ENCODE measurements around the gene DNAJB4.

Gene DNAJB4

GRCh38 chr1:78004719-78005447 lies at the start of gene DNAJB4:
TSS of gene DNAJB4 (plus strand) at chr1:78004939. CDS start at chr1:78005111, 172 bp downstream.
- Histone ChIP-seq H3K36me3 (ENCODE audit: control insufficient read depth, insufficient read depth, low read length) (no peaks in the 10 kb centered on the region), H3K9ac (ENCODE audit: low read length) (peak within 1 kb of the TSS; percentile 82), H3K9me3 (ENCODE audit: control insufficient read depth, low read length) (no peaks in the 10 kb centered on the region), H3K4me3 (ENCODE audit: low read length) (peak within 1 kb of the TSS; percentile 65), H3K27me3 (ENCODE audit: control insufficient read depth, insufficient read depth, low read length) (no peaks in the 10 kb centered on the region), H3K4me1 (ENCODE audit: control insufficient read depth, insufficient read depth, low read length) (no peaks in the 10 kb centered on the region)

GRCh38 chr1:77955709-77956108 lies 49.0 kb upstream of the DNAJB4 start:
- no peak overlapping the region for H3K9ac ChIP-seq (ENCODE audit: low read length)
- H3K4me3 ChIP-seq (ENCODE audit: low read length), result no peak overlapping the region
- H3K36me3 ChIP-seq (ENCODE audit: control insufficient read depth, insufficient read depth, low read length), result no peaks in the 10 kb centered on the region
- H3K27me3 ChIP-seq (ENCODE audit: control insufficient read depth, insufficient read depth, low read length), result no peaks in the 10 kb centered on the region
- no peaks in the 10 kb centered on the region for H3K9me3 ChIP-seq (ENCODE audit: control insufficient read depth, low read length)
- no peaks in the 10 kb centered on the region for H3K4me1 ChIP-seq (ENCODE audit: control insufficient read depth, insufficient read depth, low read length)

DNA sequence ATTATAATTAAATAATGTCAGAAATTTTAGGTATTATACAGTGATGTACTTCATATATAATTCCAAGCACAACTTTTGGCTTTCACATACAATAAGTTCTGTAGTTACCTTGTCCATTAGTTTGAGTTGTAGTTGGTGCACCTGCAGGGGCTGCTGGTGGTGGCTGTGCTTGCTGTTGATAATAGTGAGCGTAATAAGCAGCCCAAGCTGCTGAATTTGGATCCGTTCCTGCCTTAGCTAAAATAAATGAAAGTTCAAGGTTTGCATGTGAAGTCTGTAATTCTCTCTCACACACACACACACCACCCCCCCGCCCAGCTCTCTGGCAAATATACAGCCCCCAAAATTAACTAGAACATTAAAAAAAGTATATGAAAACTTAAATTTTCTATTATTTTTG lies 48.3 kb upstream of the DNAJB4 start:
- Histone ChIP-seq H3K27me3 (ENCODE audit: control insufficient read depth, insufficient read depth, low read length) (no peaks in the 10 kb centered on the region), H3K9ac (ENCODE audit: low read length) (no peak overlapping the region), H3K4me1 (ENCODE audit: control insufficient read depth, insufficient read depth, low read length) (no peaks in the 10 kb centered on the region), H3K4me3 (ENCODE audit: low read length) (no peak overlapping the region), H3K36me3 (ENCODE audit: control insufficient read depth, insufficient read depth, low read length) (no peaks in the 10 kb centered on the region), H3K9me3 (ENCODE audit: control insufficient read depth, low read length) (no peaks in the 10 kb centered on the region)

GRCh38 chr1:77958391-77958790 lies 46.3 kb upstream of the DNAJB4 start:
- no peak overlapping the region for H3K4me3 ChIP-seq (ENCODE audit: low read length)
- no peaks in the 10 kb centered on the region for H3K36me3 ChIP-seq (ENCODE audit: control insufficient read depth, insufficient read depth, low read length)
- H3K9me3 ChIP-seq (ENCODE audit: control insufficient read depth, low read length), result no peaks in the 10 kb centered on the region
- no peaks in the 10 kb centered on the region for H3K27me3 ChIP-seq (ENCODE audit: control insufficient read depth, insufficient read depth, low read length)
- no peaks in the 10 kb centered on the region for H3K4me1 ChIP-seq (ENCODE audit: control insufficient read depth, insufficient read depth, low read length)
- H3K9ac ChIP-seq (ENCODE audit: low read length), result no peak overlapping the region

DNA sequence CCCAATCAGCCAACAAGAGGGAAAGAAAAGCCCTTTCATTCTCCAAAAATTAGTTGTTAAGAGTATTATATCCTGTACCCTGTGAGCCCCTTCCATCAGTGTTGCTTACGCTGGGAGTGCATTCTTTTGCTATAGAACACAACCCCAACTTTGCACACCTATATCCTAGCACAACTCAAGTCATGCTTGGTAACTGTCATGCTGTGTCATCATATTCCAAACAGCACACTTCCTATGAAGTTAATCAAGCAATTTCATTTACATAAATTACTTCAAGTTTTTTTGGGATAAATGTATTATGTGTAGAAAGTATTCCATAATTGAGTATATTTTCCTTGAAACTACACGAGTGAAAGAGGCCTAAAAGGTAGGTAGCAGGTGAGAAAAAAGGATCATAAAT lies 45.9 kb upstream of the DNAJB4 start:
- Histone ChIP-seq H3K4me3 (ENCODE audit: low read length) (no peak overlapping the region), H3K9ac (ENCODE audit: low read length) (no peak overlapping the region), H3K36me3 (ENCODE audit: control insufficient read depth, insufficient read depth, low read length) (no peaks in the 10 kb centered on the region)

DNA sequence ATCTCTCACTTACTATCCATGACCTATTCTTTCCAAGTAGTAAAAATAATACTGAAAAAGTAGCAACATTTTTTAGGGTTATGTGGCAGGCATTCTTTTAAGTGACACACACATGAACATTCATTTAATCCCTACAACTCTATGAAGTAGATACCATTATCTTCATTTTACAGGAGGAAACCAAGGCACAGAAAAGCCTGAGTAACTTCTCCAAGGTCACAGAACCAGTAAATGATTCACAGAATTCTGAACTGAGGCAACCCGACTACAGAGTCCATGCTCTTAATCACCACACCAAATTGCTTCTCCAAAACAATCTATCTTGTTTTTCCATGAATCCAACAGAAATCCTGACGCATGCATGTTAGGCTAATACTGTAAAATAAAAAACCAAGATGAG lies 43.3 kb upstream of the DNAJB4 start:
- Histone ChIP-seq H3K4me1 (ENCODE audit: control insufficient read depth, insufficient read depth, low read length) (no peaks in the 10 kb centered on the region), H3K9me3 (ENCODE audit: control insufficient read depth, low read length) (no peaks in the 10 kb centered on the region), H3K36me3 (ENCODE audit: control insufficient read depth, insufficient read depth, low read length) (no peaks in the 10 kb centered on the region), H3K27me3 (ENCODE audit: control insufficient read depth, insufficient read depth, low read length) (no peaks in the 10 kb centered on the region), H3K9ac (ENCODE audit: low read length) (no peak overlapping the region), H3K4me3 (ENCODE audit: low read length) (no peak overlapping the region)

More for the DNA sequence above, 45.9 kb upstream of the DNAJB4 start:
- Histone ChIP-seq H3K4me1 (ENCODE audit: control insufficient read depth, insufficient read depth, low read length) (no peaks in the 10 kb centered on the region), H3K9me3 (ENCODE audit: control insufficient read depth, low read length) (no peaks in the 10 kb centered on the region), H3K27me3 (ENCODE audit: control insufficient read depth, insufficient read depth, low read length) (no peaks in the 10 kb centered on the region)

- Histone ChIP-seq H3K4me3 (ENCODE audit: low read length) (no peak overlapping the region), H3K27me3 (ENCODE audit: control insufficient read depth, insufficient read depth, low read length) (no peaks in the 10 kb centered on the region), H3K36me3 (ENCODE audit: control insufficient read depth, insufficient read depth, low read length) (peaks cover 6% of the 10 kb centered on the region), H3K9me3 (ENCODE audit: control insufficient read depth, low read length) (no peaks in the 10 kb centered on the region), H3K9ac (ENCODE audit: low read length) (no peak overlapping the region), H3K4me1 (ENCODE audit: control insufficient read depth, insufficient read depth, low read length) (no peaks in the 10 kb centered on the region)
These were observed 38.4 kb upstream of the DNAJB4 start for GRCh38 chr1:77966291-77966690.

DNA sequence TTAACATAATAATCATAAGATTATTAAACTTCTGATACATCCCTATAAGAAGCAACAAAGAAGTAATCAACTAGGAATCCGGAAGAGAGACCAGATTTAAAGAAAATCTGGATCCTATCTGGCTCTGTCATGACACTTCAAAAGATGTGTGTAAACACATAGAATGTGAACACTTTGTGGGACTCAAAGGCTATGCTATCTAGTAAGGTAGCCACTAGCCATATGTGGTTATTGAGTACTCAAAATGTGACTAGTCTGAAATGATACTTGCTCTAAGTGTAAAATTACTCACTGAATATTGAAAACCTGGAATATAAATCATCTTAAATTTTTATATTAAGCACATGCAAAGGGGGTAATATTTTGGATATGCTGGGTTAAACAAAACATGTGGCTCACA lies 34.5 kb upstream of the DNAJB4 start:
- H3K27me3 ChIP-seq (ENCODE audit: control insufficient read depth, insufficient read depth, low read length), result no peaks in the 10 kb centered on the region
- no peak overlapping the region for H3K4me3 ChIP-seq (ENCODE audit: low read length)
- H3K9ac ChIP-seq (ENCODE audit: low read length), result no peak overlapping the region
- H3K36me3 ChIP-seq (ENCODE audit: control insufficient read depth, insufficient read depth, low read length), result peaks cover 6% of the 10 kb centered on the region
- peaks cover 4% of the 10 kb centered on the region for H3K4me1 ChIP-seq (ENCODE audit: control insufficient read depth, insufficient read depth, low read length)
- no peaks in the 10 kb centered on the region for H3K9me3 ChIP-seq (ENCODE audit: control insufficient read depth, low read length)

GRCh38 chr1:77972080-77972479 lies 32.7 kb upstream of the DNAJB4 start:
- Histone ChIP-seq H3K27me3 (ENCODE audit: control insufficient read depth, insufficient read depth, low read length) (no peaks in the 10 kb centered on the region), H3K4me3 (ENCODE audit: low read length) (no peak overlapping the region), H3K4me1 (ENCODE audit: control insufficient read depth, insufficient read depth, low read length) (peaks cover 10% of the 10 kb centered on the region), H3K9me3 (ENCODE audit: control insufficient read depth, low read length) (no peaks in the 10 kb centered on the region), H3K9ac (ENCODE audit: low read length) (no peak overlapping the region), H3K36me3 (ENCODE audit: control insufficient read depth, insufficient read depth, low read length) (peaks cover 6% of the 10 kb centered on the region)

DNA sequence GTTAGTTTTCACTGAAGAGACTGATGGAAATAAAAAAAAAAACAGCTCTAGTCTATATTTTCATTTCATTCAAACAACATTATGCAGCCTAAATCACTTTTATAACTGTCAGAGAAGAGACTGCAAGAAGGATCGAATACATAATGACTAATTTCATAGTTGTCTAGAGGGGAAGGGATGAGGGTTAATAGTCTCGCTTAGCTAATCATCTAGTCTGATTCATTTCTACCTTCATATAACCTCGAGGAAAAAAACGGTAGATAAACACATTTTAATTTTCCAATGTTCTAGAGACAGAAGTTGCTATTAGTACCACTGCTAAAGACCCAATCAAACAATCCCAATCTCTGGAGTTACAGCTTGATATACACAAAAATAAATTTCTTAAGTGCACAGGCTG lies 29.4 kb upstream of the DNAJB4 start:
- Histone ChIP-seq H3K36me3 (ENCODE audit: control insufficient read depth, insufficient read depth, low read length) (no peaks in the 10 kb centered on the region), H3K4me3 (ENCODE audit: low read length) (no peak overlapping the region), H3K9me3 (ENCODE audit: control insufficient read depth, low read length) (no peaks in the 10 kb centered on the region), H3K27me3 (ENCODE audit: control insufficient read depth, insufficient read depth, low read length) (no peaks in the 10 kb centered on the region), H3K4me1 (ENCODE audit: control insufficient read depth, insufficient read depth, low read length) (peaks cover 11% of the 10 kb centered on the region), H3K9ac (ENCODE audit: low read length) (no peak overlapping the region)

- no peaks in the 10 kb centered on the region for H3K9me3 ChIP-seq (ENCODE audit: control insufficient read depth, low read length)
- H3K27me3 ChIP-seq (ENCODE audit: control insufficient read depth, insufficient read depth, low read length), result no peaks in the 10 kb centered on the region
- H3K4me1 ChIP-seq (ENCODE audit: control insufficient read depth, insufficient read depth, low read length), result peaks cover 11% of the 10 kb centered on the region
- no peak overlapping the region for H3K9ac ChIP-seq (ENCODE audit: low read length)
- H3K4me3 ChIP-seq (ENCODE audit: low read length), result no peak overlapping the region
- no peaks in the 10 kb centered on the region for H3K36me3 ChIP-seq (ENCODE audit: control insufficient read depth, insufficient read depth, low read length)
These were observed 28.8 kb upstream of the DNAJB4 start for GRCh38 chr1:77975907-77976306.

GRCh38 chr1:77976433-77977076 lies 28.2 kb upstream of the DNAJB4 start:
- H3K27me3 ChIP-seq (ENCODE audit: control insufficient read depth, insufficient read depth, low read length), result no peaks in the 10 kb centered on the region
- H3K4me3 ChIP-seq (ENCODE audit: low read length), result no peak overlapping the region
- no peaks in the 10 kb centered on the region for H3K9me3 ChIP-seq (ENCODE audit: control insufficient read depth, low read length)
- H3K9ac ChIP-seq (ENCODE audit: low read length), result no peak overlapping the region
- H3K4me1 ChIP-seq (ENCODE audit: control insufficient read depth, insufficient read depth, low read length), result peaks cover 11% of the 10 kb centered on the region
- no peaks in the 10 kb centered on the region for H3K36me3 ChIP-seq (ENCODE audit: control insufficient read depth, insufficient read depth, low read length)
